ENCODE measurements around the gene WDR59. TPM values are rescaled to one million over a fixed set of nuclear protein-coding genes. Genes with fewer than 3 reads are reported as not detected.

The WDR59 gene
- total RNA-seq, 1 donor from 2014 or later, result 64.0 TPM

GRCh38 chr16:74936902-74937560, 47.9 kb downstream of the WDR59 start:
- Histone ChIP-seq H2AFZ (replicated peaks) (no peak overlapping the region), H3K4me2 (no peak overlapping the region), H3K4me3 (no peak overlapping the region), H3K36me3 (peaks cover 4% of the 10 kb centered on the region), H3K27ac (no peak overlapping the region), H3K9me3 (ENCODE audit: low read depth) (no peaks in the 10 kb centered on the region), H3F3A (ENCODE audit: low read depth) (peaks cover 3% of the 10 kb centered on the region), H3K79me2 (ENCODE audit: low read depth) (no peaks in the 10 kb centered on the region), H3K4me1 (no peaks in the 10 kb centered on the region), H3K9ac (no peak overlapping the region), H3K27me3 (no peaks in the 10 kb centered on the region), H4K20me1 (ENCODE audit: low read depth) (peaks cover 2% of the 10 kb centered on the region)
- Mint-ChIP-seq H3K27me3 (ENCODE audit: insufficient read depth, low read depth) (no peaks in the 10 kb centered on the region), H3K9me3 (no peaks in the 10 kb centered on the region), H3K36me3 (peaks cover 19% of the 10 kb centered on the region), H3K4me3 (no peak overlapping the region), H3K4me1 (no peaks in the 10 kb centered on the region), H3K27ac (no peak overlapping the region)
- no peak for DNase-seq (ENCODE audit: low spot score)
- TF ChIP-seq EZH2 (IDR thresholded peaks at IDR 0.05), result no peak
- no peak for TF ChIP-seq CTCF (IDR thresholded peaks at IDR 0.05)
- no peak for TF ChIP-seq EZH2phosphoT487 (IDR thresholded peaks at IDR 0.05)

- no peak overlapping the region for H3K4me3 ChIP-seq
- no peaks in the 10 kb centered on the region for H3K4me1 ChIP-seq
- TF ChIP-seq EZH2phosphoT487 (IDR thresholded peaks at IDR 0.05) (no peak), CTCF (IDR thresholded peaks at IDR 0.05) (no peak), EZH2 (IDR thresholded peaks at IDR 0.05) (no peak)
- no peaks in the 10 kb centered on the region for H3K27me3 ChIP-seq
- no peaks in the 10 kb centered on the region for H3K79me2 ChIP-seq (ENCODE audit: low read depth)
- no peak for DNase-seq (ENCODE audit: low spot score)
- peaks cover 3% of the 10 kb centered on the region for H3F3A ChIP-seq (ENCODE audit: low read depth)
- H3K27ac Mint-ChIP-seq, result no peak overlapping the region
- no peaks in the 10 kb centered on the region for H3K9me3 ChIP-seq (ENCODE audit: low read depth)
- no peaks in the 10 kb centered on the region for H3K9me3 Mint-ChIP-seq
- H3K4me2 ChIP-seq, result no peak overlapping the region
- H3K36me3 Mint-ChIP-seq, result peaks cover 6% of the 10 kb centered on the region
- H3K27ac ChIP-seq, result no peak overlapping the region
- H3K36me3 ChIP-seq, result no peaks in the 10 kb centered on the region
- H3K4me3 Mint-ChIP-seq, result no peak overlapping the region
- no peaks in the 10 kb centered on the region for H3K4me1 Mint-ChIP-seq
- H3K9ac ChIP-seq, result no peak overlapping the region
- no peak overlapping the region for H2AFZ ChIP-seq (replicated peaks)
- H3K27me3 Mint-ChIP-seq (ENCODE audit: insufficient read depth, low read depth), result no peaks in the 10 kb centered on the region
- H4K20me1 ChIP-seq (ENCODE audit: low read depth), result peaks cover 7% of the 10 kb centered on the region
Observed at GRCh38 chr16:74931445-74931844, 53.5 kb downstream of the WDR59 start.

- H2AFZ ChIP-seq (replicated peaks), result no peak overlapping the region
- Mint-ChIP-seq H3K9me3 (no peaks in the 10 kb centered on the region), H3K36me3 (peaks cover 4% of the 10 kb centered on the region), H3K4me3 (no peak overlapping the region), H3K27ac (no peak overlapping the region), H3K4me1 (no peaks in the 10 kb centered on the region), H3K27me3 (ENCODE audit: insufficient read depth, low read depth) (no peaks in the 10 kb centered on the region)
- no peak for DNase-seq (ENCODE audit: low spot score)
- no peaks in the 10 kb centered on the region for H3K9me3 ChIP-seq (ENCODE audit: low read depth)
- H3K4me2 ChIP-seq, result no peak overlapping the region
- H3F3A ChIP-seq (ENCODE audit: low read depth), result peaks cover 3% of the 10 kb centered on the region
- H4K20me1 ChIP-seq (ENCODE audit: low read depth), result peaks cover 5% of the 10 kb centered on the region
- no peaks in the 10 kb centered on the region for H3K79me2 ChIP-seq (ENCODE audit: low read depth)
- no peak overlapping the region for H3K27ac ChIP-seq
- TF ChIP-seq CTCF (IDR thresholded peaks at IDR 0.05), result no peak
- TF ChIP-seq EZH2 (IDR thresholded peaks at IDR 0.05), result no peak
- no peak for TF ChIP-seq EZH2phosphoT487 (IDR thresholded peaks at IDR 0.05)
- H3K27me3 ChIP-seq, result no peaks in the 10 kb centered on the region
- no peak overlapping the region for H3K4me3 ChIP-seq
- H3K36me3 ChIP-seq, result no peaks in the 10 kb centered on the region
- no peaks in the 10 kb centered on the region for H3K4me1 ChIP-seq
- no peak overlapping the region for H3K9ac ChIP-seq
Observed at GRCh38 chr16:74929636-74930035, 55.3 kb downstream of the WDR59 start.

Measured in neural progenitor cell (in vitro differentiated cells).